Nephron (organoid): ENCODE data around the gene EEF2KMT.

Experiments used
- H3K27ac Mint-ChIP-seq, 3 experiments: 2 replicates each; pipeline ENCODE4 v1.8.0; 2020; ENCODE audit warnings: mixed read lengths in 3 of 3, mild to moderate bottlenecking in 2 of 3, moderate library complexity in 1 of 3
- H3K27me3 Mint-ChIP-seq: 2 replicates; pipeline ENCODE4 v1.8.0; 2021; ENCODE audit warnings: low read depth, mild to moderate bottlenecking, moderate library complexity, mixed read lengths
- H3K36me3 Mint-ChIP-seq: 2 replicates; pipeline ENCODE4 v1.8.0; 2020; ENCODE audit warnings: low read depth, mixed read lengths
- H3K4me1 Mint-ChIP-seq: 2 replicates; pipeline ENCODE4 v1.8.0; 2020; ENCODE audit warnings: mixed read lengths
- H3K4me3 Mint-ChIP-seq, 3 experiments: 2 replicates each; pipeline ENCODE4 v1.8.0; 2020; ENCODE audit warnings: mild to moderate bottlenecking in 3 of 3, mixed read lengths in 3 of 3, moderate library complexity in 2 of 3
- H3K9me3 Mint-ChIP-seq: 2 replicates; pipeline ENCODE4 v1.8.0; 2020; ENCODE audit warnings: mixed read lengths
- CTCF ChIP-seq, 3 experiments: fragments of 200-600 bp; sonication (generic); IDR thresholded peaks; one replicate each; pipeline ENCODE4 v1.5.0; 2021; ENCODE audit warnings: antibody characterized with exemption in 3 of 3; ENCODE audit not compliant: unreplicated experiment in 3 of 3

Gene EEF2KMT

GRCh38 chr16:5036228-5037156 is 61.1 kb downstream of the EEF2KMT start:
- Mint-ChIP-seq H3K4me3 (peak overlapping the region; percentile 36 to 85 (median 81)), H3K36me3 (no peaks in the 10 kb centered on the region), H3K9me3 (no peaks in the 10 kb centered on the region), H3K27ac (peak overlapping the region in 2 of 3 experiments; percentile 81 to 91), H3K4me1 (peaks cover 12% of the 10 kb centered on the region), H3K27me3 (peaks cover 21% of the 10 kb centered on the region)
- TF ChIP-seq CTCF (IDR thresholded peaks at IDR 0.05; ENCODE audit: unreplicated experiment in 3 of 3), result no peak

DNA sequence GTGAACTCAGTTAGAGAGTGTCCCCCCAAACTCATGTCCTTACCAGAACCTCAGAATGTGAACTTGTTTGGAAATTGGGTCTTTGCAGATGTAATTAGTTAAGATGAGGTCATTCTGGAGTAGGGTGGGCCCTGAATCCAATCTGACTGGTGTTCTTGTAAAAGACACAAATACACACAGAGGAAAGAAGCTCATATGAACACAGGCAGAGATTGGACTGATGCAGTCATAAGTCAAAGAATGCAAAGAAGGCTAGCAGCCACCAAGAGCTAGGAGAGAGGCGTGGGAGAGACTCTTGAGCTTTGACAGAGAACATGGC is 61.7 kb downstream of the EEF2KMT start:
- Mint-ChIP-seq H3K9me3 (no peaks in the 10 kb centered on the region), H3K4me3 (peak overlapping the region; percentile 81 to 86 (median 85)), H3K27me3 (peaks cover 14% of the 10 kb centered on the region), H3K4me1 (peaks cover 12% of the 10 kb centered on the region), H3K27ac (peak overlapping the region; percentile 28 to 91 (median 81)), H3K36me3 (no peaks in the 10 kb centered on the region)
- TF ChIP-seq CTCF (IDR thresholded peaks at IDR 0.05; ENCODE audit: unreplicated experiment in 3 of 3), result no peak
